ENCODE results near the gene EIF1. TPM values are rescaled to one million over a fixed set of nuclear protein-coding genes. Genes with fewer than 3 reads are reported as not detected.

EIF1 gene
- total RNA-seq, 1 experiment from 2014 or later: 481 TPM

- TF ChIP-seq ZNF532 (CRISPR knock-in tag; IDR thresholded peaks at IDR 0.05; ENCODE audit: borderline replicate concordance): peak; percentile 74
- TF ChIP-seq OVOL2 (CRISPR knock-in tag; IDR thresholded peaks at IDR 0.05; ENCODE audit: borderline replicate concordance): no peak
- TF ChIP-seq PREB (CRISPR knock-in tag; IDR thresholded peaks at IDR 0.05; ENCODE audit: borderline replicate concordance): no peak
- no peak; the same call in 1 of the 2 replicates for TF ChIP-seq FOXK1 (CRISPR knock-in tag; IDR thresholded peaks at IDR 0.05)
- TF ChIP-seq, protein P1, sequence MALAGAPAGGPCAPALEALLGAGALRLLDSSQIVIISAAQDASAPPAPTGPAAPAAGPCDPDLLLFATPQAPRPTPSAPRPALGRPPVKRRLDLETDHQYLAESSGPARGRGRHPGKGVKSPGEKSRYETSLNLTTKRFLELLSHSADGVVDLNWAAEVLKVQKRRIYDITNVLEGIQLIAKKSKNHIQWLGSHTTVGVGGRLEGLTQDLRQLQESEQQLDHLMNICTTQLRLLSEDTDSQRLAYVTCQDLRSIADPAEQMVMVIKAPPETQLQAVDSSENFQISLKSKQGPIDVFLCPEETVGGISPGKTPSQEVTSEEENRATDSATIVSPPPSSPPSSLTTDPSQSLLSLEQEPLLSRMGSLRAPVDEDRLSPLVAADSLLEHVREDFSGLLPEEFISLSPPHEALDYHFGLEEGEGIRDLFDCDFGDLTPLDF (CRISPR knock-in tag; IDR thresholded peaks at IDR 0.05): no peak
- TF ChIP-seq, protein P2, sequence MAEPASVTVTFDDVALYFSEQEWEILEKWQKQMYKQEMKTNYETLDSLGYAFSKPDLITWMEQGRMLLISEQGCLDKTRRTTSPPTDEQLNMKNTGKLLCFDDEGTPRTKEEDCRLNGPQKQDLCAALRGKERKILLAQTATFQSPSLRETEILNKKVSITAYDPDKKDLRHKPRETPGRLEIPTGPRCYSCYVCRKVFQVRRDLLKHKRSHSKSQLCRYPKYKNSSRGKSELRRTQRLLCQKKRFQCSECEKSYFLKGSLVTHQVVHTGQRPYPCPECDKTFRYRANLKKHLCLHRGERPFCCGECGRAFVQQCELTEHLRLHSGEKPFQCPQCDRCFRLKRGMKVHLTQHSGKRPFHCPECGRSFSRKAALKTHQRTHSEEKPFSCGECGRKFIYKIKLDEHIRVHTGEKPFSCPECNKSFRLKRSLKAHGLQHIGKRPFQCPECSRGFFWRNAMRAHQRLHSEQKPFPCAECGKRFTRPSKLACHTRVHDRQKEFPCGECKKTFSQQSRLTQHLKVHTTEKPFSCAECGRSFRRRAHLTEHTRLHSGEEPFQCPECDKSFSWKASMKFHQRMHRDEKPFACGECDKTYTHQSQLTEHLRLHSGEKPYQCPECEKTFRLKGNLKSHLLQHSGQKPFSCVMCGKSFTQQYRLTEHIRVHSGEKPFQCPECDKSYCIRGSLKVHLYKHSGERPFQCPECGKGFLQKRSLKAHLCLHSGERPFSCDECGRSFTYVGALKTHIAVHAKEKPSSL (CRISPR knock-in tag; conservative IDR thresholded peaks at IDR 0.05): peak; percentile 74; the same call in 1 of the 2 replicates
- TF ChIP-seq AR (CRISPR knock-in tag; IDR thresholded peaks at IDR 0.05): peak; percentile 80; the same call in 1 of the 2 replicates
- no peak for TF ChIP-seq TCF7 (CRISPR knock-in tag; IDR thresholded peaks at IDR 0.05; ENCODE audit: low read depth)
- no peak for TF ChIP-seq NFE2L1 (CRISPR knock-in tag; IDR thresholded peaks at IDR 0.05)
- TF ChIP-seq ESRRA (CRISPR knock-in tag; IDR thresholded peaks at IDR 0.05; ENCODE audit: borderline replicate concordance): no peak
- no peak for TF ChIP-seq TP53 (CRISPR knock-in tag; IDR thresholded peaks at IDR 0.05)
- TF ChIP-seq, protein P3, sequence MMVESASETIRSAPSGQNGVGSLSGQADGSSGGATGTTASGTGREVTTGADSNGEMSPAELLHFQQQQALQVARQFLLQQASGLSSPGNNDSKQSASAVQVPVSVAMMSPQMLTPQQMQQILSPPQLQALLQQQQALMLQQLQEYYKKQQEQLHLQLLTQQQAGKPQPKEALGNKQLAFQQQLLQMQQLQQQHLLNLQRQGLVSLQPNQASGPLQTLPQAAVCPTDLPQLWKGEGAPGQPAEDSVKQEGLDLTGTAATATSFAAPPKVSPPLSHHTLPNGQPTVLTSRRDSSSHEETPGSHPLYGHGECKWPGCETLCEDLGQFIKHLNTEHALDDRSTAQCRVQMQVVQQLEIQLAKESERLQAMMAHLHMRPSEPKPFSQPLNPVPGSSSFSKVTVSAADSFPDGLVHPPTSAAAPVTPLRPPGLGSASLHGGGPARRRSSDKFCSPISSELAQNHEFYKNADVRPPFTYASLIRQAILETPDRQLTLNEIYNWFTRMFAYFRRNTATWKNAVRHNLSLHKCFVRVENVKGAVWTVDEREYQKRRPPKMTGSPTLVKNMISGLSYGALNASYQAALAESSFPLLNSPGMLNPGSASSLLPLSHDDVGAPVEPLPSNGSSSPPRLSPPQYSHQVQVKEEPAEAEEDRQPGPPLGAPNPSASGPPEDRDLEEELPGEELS (CRISPR knock-in tag; IDR thresholded peaks at IDR 0.05): no peak
- TF ChIP-seq STAT6 (CRISPR knock-in tag; conservative IDR thresholded peaks at IDR 0.05; ENCODE audit: low read depth): no peak
- no peak for TF ChIP-seq CREB1 (CRISPR knock-in tag; IDR thresholded peaks at IDR 0.05)
- TF ChIP-seq, protein P4, sequence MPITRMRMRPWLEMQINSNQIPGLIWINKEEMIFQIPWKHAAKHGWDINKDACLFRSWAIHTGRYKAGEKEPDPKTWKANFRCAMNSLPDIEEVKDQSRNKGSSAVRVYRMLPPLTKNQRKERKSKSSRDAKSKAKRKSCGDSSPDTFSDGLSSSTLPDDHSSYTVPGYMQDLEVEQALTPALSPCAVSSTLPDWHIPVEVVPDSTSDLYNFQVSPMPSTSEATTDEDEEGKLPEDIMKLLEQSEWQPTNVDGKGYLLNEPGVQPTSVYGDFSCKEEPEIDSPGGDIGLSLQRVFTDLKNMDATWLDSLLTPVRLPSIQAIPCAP (CRISPR knock-in tag; IDR thresholded peaks at IDR 0.05): no peak
- TF ChIP-seq, protein P5, sequence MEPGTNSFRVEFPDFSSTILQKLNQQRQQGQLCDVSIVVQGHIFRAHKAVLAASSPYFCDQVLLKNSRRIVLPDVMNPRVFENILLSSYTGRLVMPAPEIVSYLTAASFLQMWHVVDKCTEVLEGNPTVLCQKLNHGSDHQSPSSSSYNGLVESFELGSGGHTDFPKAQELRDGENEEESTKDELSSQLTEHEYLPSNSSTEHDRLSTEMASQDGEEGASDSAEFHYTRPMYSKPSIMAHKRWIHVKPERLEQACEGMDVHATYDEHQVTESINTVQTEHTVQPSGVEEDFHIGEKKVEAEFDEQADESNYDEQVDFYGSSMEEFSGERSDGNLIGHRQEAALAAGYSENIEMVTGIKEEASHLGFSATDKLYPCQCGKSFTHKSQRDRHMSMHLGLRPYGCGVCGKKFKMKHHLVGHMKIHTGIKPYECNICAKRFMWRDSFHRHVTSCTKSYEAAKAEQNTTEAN (CRISPR knock-in tag; IDR thresholded peaks at IDR 0.05): no peak
- no peak for TF ChIP-seq ZNF138 (CRISPR knock-in tag; conservative IDR thresholded peaks at IDR 0.05)
- TF ChIP-seq JUN (CRISPR knock-in tag; IDR thresholded peaks at IDR 0.05): no peak
These were observed 1.0 kb downstream of the EIF1 start (continued) for GRCh38 chr17:41689497-41690299.

Data from WTC11 (cell line).